ENCODE results near the gene GPR25.

- no peak for TF ChIP-seq CTCF (IDR thresholded peaks at IDR 0.05 in 4 of 5, conservative IDR thresholded peaks at IDR 0.05 in 1 of 5)
- no peak for TF ChIP-seq POLR2A (IDR thresholded peaks at IDR 0.05)
These were observed 32.0 kb downstream of the GPR25 start for GRCh38 chr1:200904772-200905171.

Measured in gastrocnemius medialis (tissue), 4 donors.